NCI-H1417 (cell line): ENCODE results near the gene NOTUM.
A peak's percentile ranks its signal among the peaks of the same experiment; 100 is the strongest.

Experiments used
- DNase-seq, 3 experiments: peaks; one replicate each; lab custom pipeline; 2025; lab: John Stamatoyannopoulos, UW

Gene NOTUM

GRCh38 chr17:81977211-81977808 lies 16.3 kb upstream of the NOTUM start, which contains the start of gene ASPSCR1:
Gene ASPSCR1 (plus strand): TSS chr17:81977629. CDS start chr17:81977647, 18 bp downstream.
- DNase-seq = peak; percentile 92 to 94 (median 93)

- peak; percentile 66 to 87 (median 82) for DNase-seq
These were observed 15.6 kb upstream of the NOTUM start for GRCh38 chr17:81976332-81977210.

- DNase-seq = no peak
These were observed 12.4 kb upstream of the NOTUM start for GRCh38 chr17:81973432-81973831.

GRCh38 chr17:81968850-81969812 lies 8.1 kb upstream of the NOTUM start:
- no peak for DNase-seq

- no peak for DNase-seq
These were observed 7.4 kb upstream of the NOTUM start for GRCh38 chr17:81968396-81968745.

GRCh38 chr17:81967533-81968395 lies 6.8 kb upstream of the NOTUM start:
- DNase-seq = peak; percentile 63 to 92 (median 82)

GRCh38 chr17:81967244-81967532 lies 6.2 kb upstream of the NOTUM start:
- DNase-seq = no peak

- DNase-seq = peak in 2 of 3 experiments; percentile 10 to 24
These were observed 5.6 kb upstream of the NOTUM start for GRCh38 chr17:81966343-81967243.

- no peak for DNase-seq
These were observed 3.3 kb upstream of the NOTUM start for GRCh38 chr17:81964081-81964849.

GRCh38 chr17:81962499-81963441 lies 1.8 kb upstream of the NOTUM start:
- no peak for DNase-seq

GRCh38 chr17:81961521-81962498 lies 823 bp upstream of the NOTUM start:
- peak in 2 of 3 experiments; percentile 62 to 76 for DNase-seq

GRCh38 chr17:81960130-81960958 lies 643 bp downstream of the NOTUM start:
- DNase-seq = peak in 2 of 3 experiments; percentile 49 to 63

GRCh38 chr17:81959362-81960129 lies 1.4 kb downstream of the NOTUM start:
- DNase-seq = peak; percentile 45 to 77 (median 75)

GRCh38 chr17:81958633-81959342 lies 2.2 kb downstream of the NOTUM start:
- DNase-seq = no peak
